ENCODE data around the gene SLC26A8.

DNA sequence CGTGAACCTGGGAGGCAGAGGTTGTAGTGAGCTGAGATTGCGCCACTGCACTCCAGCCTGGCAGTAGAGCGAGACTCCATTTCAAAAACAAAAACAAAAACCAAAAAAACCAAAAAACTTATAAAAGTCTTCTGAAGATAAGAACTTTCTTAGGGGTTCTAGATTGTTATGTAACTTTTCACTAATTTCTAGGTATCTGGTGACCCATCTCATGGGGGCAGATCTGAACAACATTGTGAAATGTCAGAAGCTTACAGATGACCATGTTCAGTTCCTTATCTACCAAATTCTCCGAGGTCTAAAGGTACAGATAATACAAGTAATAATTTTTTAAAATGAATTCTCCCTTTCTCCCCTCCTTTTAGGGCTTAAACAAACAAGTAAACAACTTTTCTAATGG is 48.2 kb upstream of the SLC26A8 start:
- TF ChIP-seq, protein P1, sequence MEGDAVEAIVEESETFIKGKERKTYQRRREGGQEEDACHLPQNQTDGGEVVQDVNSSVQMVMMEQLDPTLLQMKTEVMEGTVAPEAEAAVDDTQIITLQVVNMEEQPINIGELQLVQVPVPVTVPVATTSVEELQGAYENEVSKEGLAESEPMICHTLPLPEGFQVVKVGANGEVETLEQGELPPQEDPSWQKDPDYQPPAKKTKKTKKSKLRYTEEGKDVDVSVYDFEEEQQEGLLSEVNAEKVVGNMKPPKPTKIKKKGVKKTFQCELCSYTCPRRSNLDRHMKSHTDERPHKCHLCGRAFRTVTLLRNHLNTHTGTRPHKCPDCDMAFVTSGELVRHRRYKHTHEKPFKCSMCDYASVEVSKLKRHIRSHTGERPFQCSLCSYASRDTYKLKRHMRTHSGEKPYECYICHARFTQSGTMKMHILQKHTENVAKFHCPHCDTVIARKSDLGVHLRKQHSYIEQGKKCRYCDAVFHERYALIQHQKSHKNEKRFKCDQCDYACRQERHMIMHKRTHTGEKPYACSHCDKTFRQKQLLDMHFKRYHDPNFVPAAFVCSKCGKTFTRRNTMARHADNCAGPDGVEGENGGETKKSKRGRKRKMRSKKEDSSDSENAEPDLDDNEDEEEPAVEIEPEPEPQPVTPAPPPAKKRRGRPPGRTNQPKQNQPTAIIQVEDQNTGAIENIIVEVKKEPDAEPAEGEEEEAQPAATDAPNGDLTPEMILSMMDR (IDR thresholded peaks at IDR 0.05; ENCODE audit: borderline replicate concordance, extremely low read depth, low read length, poor library complexity, severe bottlenecking) = no peak
- no peak for TF ChIP-seq EZH2 (IDR thresholded peaks at IDR 0.05; ENCODE audit: borderline replicate concordance, low read depth, low read length, severe bottlenecking)
